Measurements from ENCODE around the gene CPA4.

GRCh38 chr7:130352194-130353074, 59.5 kb downstream of the CPA4 start:
- TF ChIP-seq, protein P1, sequence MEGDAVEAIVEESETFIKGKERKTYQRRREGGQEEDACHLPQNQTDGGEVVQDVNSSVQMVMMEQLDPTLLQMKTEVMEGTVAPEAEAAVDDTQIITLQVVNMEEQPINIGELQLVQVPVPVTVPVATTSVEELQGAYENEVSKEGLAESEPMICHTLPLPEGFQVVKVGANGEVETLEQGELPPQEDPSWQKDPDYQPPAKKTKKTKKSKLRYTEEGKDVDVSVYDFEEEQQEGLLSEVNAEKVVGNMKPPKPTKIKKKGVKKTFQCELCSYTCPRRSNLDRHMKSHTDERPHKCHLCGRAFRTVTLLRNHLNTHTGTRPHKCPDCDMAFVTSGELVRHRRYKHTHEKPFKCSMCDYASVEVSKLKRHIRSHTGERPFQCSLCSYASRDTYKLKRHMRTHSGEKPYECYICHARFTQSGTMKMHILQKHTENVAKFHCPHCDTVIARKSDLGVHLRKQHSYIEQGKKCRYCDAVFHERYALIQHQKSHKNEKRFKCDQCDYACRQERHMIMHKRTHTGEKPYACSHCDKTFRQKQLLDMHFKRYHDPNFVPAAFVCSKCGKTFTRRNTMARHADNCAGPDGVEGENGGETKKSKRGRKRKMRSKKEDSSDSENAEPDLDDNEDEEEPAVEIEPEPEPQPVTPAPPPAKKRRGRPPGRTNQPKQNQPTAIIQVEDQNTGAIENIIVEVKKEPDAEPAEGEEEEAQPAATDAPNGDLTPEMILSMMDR (IDR thresholded peaks at IDR 0.05) = no peak
- TF ChIP-seq POLR2A (IDR thresholded peaks at IDR 0.05) = no peak

All from Peyer's patch (tissue), 4 donors.